GM15510 (cell line): Measurements from ENCODE around the gene PWWP2B.

Experiments used
- POLR2A ChIP-seq: IDR thresholded peaks from 3 replicates; pipeline ENCODE4 v1.6.1; 2011; ENCODE audit warnings: borderline replicate concordance; ENCODE audit not compliant: insufficient read length; ENCODE audit errors: extremely low read depth

Gene PWWP2B

GRCh38 chr10:132422903-132423825, 26.2 kb downstream of the PWWP2B start:
- TF ChIP-seq POLR2A: no peak

- TF ChIP-seq POLR2A: no peak
These were observed 27.2 kb downstream of the PWWP2B start for GRCh38 chr10:132423966-132424861.

GRCh38 chr10:132425029-132425756, 28.2 kb downstream of the PWWP2B start:
- TF ChIP-seq POLR2A: no peak

GRCh38 chr10:132425757-132426155, 28.8 kb downstream of the PWWP2B start:
- no peak for TF ChIP-seq POLR2A

GRCh38 chr10:132427006-132427771, 30.2 kb downstream of the PWWP2B start:
- no peak for TF ChIP-seq POLR2A

GRCh38 chr10:132427939-132428367, 31.0 kb downstream of the PWWP2B start:
- TF ChIP-seq POLR2A: no peak

GRCh38 chr10:132428486-132428995, 31.5 kb downstream of the PWWP2B start:
- TF ChIP-seq POLR2A: no peak

GRCh38 chr10:132429281-132430230, 32.6 kb downstream of the PWWP2B start:
- no peak for TF ChIP-seq POLR2A

- TF ChIP-seq POLR2A: no peak
These were observed 33.3 kb downstream of the PWWP2B start for GRCh38 chr10:132430231-132430743.

- TF ChIP-seq POLR2A: no peak
These were observed 33.9 kb downstream of the PWWP2B start for GRCh38 chr10:132430861-132431271.

GRCh38 chr10:132431537-132432175, 34.7 kb downstream of the PWWP2B start:
- TF ChIP-seq POLR2A: no peak

- TF ChIP-seq POLR2A: no peak
These were observed 35.2 kb downstream of the PWWP2B start for GRCh38 chr10:132432176-132432540.

- no peak for TF ChIP-seq POLR2A
These were observed 36.8 kb downstream of the PWWP2B start for GRCh38 chr10:132433671-132434340.
